GM12873 (cell line): ENCODE data around the gene EGFR.

ENCODE experiments used
- TF ChIP-seq, protein P1 (sequence below): IDR thresholded peaks from 2 replicates; pipeline ENCODE4 v1.5.1; 2012; ENCODE audit warnings: low read depth, mild to moderate bottlenecking, moderate library complexity, low read length, control low read depth; ENCODE audit not compliant: insufficient read depth; ENCODE audit errors: missing control alignments

The EGFR gene

DNA sequence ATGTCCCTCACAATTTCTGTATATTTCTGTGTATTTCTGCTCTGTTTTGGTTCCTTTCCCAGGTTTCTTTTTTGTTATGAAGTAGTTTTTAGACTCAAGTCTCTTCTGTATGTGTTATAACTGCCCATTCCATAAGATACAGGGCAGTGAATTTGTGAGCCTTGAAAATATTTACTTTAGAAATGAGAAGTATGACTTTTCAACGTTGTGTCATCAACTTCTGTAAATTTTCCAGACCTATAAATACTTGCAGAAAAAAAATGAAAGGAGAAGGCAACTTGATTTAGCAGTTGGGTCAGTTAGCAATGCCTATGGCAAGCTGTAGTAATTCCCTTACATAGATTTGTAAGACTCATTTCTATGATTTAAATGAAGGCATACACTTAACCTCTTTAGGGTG lies 11.5 kb downstream of the EGFR start:
- TF ChIP-seq, protein P1, sequence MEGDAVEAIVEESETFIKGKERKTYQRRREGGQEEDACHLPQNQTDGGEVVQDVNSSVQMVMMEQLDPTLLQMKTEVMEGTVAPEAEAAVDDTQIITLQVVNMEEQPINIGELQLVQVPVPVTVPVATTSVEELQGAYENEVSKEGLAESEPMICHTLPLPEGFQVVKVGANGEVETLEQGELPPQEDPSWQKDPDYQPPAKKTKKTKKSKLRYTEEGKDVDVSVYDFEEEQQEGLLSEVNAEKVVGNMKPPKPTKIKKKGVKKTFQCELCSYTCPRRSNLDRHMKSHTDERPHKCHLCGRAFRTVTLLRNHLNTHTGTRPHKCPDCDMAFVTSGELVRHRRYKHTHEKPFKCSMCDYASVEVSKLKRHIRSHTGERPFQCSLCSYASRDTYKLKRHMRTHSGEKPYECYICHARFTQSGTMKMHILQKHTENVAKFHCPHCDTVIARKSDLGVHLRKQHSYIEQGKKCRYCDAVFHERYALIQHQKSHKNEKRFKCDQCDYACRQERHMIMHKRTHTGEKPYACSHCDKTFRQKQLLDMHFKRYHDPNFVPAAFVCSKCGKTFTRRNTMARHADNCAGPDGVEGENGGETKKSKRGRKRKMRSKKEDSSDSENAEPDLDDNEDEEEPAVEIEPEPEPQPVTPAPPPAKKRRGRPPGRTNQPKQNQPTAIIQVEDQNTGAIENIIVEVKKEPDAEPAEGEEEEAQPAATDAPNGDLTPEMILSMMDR = no peak

DNA sequence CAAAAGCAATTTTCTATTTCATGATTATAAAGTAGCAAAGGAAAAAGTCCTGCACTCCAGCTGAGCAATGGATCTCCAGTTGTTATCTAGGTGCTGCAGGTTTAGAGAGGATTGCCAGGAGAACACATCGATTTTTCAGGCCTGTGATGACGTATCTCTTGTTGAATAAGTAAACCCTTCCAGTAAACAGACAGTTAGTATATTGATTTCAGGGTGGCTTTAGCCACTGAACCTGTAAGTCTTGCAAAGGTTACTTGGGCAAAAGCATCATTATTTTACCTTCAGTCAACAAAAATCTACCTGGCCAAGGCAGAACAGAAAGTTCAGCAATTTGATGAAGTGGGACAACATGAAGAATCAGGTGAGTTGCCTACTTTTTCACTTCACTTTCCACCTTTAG lies 12.3 kb downstream of the EGFR start:
- TF ChIP-seq, protein P1 = no peak

DNA sequence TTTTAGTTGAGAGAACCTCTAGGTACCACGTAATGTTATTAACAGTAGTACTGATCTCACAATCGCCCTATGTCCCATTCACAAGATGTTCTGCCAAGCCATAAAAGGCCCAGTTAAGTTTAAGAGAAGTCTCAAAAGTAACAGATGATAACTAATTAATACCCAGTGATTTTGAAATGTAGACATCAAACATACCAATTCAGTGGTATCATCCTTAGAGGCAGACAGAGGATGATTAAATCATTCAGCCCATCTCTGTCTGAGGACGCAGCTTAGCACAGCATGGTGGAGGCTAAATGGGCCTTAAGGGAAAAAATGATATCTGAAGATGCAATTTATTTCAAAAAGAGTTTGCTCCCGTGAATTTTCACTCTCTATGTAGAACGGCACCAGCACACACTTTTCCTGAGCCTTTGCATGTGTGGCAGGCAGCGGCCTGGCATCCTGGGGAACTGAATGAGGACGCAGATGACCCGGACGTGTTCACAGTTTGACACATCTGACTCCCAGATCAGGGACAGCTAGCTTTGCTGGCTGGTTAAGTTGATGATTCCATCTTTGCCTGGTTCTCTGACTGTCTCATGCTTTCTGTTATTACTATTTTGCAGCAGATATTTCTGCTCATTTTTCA lies 13.4 kb downstream of the EGFR start:
- TF ChIP-seq, protein P1 = no peak

DNA sequence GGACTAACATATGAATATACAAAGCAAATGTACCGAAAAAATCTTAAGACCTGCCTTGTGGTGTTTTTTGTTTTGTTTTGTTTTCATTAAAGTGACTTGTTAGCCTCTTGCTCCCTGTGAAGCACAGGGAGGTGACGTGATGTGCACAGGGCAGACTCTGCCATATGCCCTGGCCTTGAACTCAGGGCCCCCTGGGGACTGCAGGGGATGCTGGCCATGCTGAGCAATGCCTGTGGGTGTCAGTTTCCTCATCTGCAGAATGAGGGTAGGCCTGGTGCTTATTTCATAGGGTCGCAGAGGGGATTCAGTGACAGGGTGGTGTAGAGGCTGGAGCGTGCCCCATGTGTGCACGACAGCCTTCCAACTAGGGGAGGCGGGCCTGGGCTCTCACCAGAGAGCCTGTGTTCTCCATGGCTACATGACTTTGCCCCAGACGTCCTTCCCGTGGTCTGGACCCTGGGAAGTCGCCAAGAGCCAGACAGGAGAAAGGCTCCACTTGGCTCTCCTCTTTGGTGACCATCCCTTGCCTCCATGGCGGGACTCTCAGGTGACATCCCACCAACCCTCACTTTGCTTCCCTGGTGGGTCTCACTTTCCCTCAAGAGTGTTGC lies 14.5 kb downstream of the EGFR start:
- TF ChIP-seq, protein P1 = no peak

DNA sequence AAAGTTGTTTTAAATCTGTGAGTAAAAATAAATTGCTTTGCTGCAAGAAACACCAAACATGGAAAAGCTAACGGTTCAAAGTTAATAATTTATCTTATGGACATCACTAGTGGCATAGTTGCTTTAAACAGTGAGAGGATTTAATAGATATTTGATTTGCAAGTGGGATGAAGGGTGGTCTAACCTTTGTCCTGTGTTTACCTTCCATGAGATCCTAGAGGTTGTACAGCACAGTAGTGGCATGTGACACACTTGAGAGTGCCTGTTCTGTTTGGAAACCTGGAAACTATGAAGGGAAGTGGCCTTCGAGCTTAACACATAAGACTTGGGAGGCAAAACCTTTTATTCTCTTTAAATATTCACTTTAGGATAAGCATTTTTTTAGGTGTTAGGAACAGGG lies 16.0 kb downstream of the EGFR start:
- TF ChIP-seq, protein P1 = no peak

DNA sequence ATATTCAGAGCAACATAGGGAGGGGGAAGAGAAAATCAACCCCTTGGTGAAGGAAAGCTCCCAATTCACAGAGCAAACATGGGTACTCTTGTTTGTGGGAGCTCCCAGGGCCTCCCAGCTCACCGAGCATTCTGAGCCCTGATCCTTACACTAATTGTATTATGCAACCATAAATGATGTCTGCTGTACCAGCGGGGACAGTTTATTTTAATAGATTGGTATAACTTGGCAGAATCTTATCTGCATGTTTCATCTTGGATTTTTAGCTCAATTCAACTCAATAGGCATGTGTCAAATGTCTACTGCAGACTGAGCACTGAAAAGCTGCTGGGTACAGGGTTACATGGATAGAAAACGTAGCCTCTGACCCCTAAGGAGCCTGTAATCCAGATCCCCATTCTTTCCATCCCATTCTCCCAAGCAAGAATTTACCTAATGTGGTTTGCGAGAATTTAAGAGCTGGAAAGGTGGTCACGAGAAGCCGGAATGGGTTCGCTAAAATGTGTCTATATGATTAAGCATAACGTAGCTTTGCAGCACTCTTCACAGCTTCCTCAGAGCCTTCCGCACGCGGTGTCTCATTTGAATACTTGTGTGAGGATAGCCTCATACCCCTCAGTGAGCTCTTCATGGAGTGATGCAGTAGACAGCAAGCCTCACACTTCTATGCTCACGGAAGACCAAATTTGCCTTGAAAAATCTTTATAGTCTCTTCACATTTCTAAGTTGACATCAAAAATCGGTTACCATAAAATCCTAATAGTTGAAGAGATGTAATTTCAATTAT lies 18.3 kb downstream of the EGFR start:
- TF ChIP-seq, protein P1 = no peak

DNA sequence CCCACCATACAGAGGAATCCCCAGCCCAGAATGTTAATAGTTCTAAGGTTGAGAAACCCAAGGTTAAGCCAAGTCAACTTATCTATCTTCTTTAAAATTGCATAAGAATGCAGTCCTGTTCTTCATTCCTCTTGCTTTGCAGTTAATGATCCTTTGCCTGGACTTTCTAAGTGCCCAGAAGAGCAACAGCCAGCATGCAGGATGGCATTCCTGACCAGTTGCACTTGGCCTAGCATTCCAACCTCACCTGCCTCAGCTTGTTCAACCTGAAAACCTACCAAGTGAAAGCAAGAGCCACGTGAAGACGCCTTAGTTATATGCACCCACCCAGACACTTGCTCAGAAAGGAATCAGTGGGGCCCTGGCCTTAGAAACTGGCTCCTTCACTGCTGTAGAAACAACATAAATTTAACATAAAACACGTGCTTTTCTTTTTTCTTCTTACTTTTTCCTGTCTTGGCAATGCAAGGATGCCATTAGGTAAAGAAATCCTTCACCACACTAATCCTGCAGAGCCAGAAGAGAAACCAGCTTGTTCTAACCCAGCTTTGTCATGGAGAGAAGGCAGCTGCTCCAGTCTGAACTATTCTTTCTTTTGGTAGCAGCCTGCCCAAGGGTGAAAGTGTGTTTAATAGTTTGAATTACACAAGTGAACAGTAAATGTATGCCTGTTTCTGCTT lies 25.0 kb downstream of the EGFR start:
- TF ChIP-seq, protein P1 = no peak
